ENCODE results near the gene SLC17A5. TPM values are rescaled to one million over a fixed set of nuclear protein-coding genes. Genes with fewer than 3 reads are reported as not detected.
"Not testable (repeated sequence)": the region's sequence is repeated elsewhere in the genome, so short reads cannot be mapped to it uniquely, and the experiment has no call there.

SLC17A5 gene
- total and polyA plus RNA-seq, 12 donors: 1.5 to 20.3 (median 12.8) TPM

DNA sequence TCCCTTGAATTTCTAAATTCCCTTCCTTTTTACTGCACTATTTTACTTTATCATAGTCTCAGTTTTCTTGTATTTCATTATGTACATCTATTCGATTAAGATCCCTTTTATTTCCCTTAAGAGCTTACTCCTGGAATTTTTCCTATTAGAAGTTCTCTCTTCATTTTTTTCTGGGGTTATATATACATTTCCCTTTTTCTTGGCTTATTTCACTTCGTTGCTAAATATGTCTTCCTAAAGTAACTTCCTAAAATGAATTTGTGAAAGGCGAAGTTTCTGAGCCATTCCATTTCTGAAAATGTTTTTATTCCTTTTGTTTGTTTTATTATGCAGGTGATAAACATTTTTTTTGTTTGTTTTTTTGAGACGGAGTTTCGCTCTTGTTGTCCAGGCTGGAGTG, 36.3 kb upstream of the SLC17A5 start:
- DNase-seq: no peak
- H3K36me3 ChIP-seq (replicated peaks in 1 of 2): no peaks in the 10 kb centered on the region
- H3K9me3 ChIP-seq (replicated peaks in 1 of 3): no peaks in the 10 kb centered on the region
- H3K4me3 ChIP-seq: no peak overlapping the region
- no peak overlapping the region for H3K27ac ChIP-seq
- intact Hi-C loops (cut with DNase I): no loop called here
- no peaks in the 10 kb centered on the region for H3K4me1 ChIP-seq (replicated peaks in 1 of 2)
- H3K27me3 ChIP-seq: no peaks in the 10 kb centered on the region
- WGBS, 4 donors: 68 to 81% (median 71%) methylated on average over 5 of the region's 5 CpGs
- TF ChIP-seq, protein P1, sequence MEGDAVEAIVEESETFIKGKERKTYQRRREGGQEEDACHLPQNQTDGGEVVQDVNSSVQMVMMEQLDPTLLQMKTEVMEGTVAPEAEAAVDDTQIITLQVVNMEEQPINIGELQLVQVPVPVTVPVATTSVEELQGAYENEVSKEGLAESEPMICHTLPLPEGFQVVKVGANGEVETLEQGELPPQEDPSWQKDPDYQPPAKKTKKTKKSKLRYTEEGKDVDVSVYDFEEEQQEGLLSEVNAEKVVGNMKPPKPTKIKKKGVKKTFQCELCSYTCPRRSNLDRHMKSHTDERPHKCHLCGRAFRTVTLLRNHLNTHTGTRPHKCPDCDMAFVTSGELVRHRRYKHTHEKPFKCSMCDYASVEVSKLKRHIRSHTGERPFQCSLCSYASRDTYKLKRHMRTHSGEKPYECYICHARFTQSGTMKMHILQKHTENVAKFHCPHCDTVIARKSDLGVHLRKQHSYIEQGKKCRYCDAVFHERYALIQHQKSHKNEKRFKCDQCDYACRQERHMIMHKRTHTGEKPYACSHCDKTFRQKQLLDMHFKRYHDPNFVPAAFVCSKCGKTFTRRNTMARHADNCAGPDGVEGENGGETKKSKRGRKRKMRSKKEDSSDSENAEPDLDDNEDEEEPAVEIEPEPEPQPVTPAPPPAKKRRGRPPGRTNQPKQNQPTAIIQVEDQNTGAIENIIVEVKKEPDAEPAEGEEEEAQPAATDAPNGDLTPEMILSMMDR (IDR thresholded peaks at IDR 0.05): no peak
- TF ChIP-seq POLR2A (IDR thresholded peaks at IDR 0.05): no peak

DNA sequence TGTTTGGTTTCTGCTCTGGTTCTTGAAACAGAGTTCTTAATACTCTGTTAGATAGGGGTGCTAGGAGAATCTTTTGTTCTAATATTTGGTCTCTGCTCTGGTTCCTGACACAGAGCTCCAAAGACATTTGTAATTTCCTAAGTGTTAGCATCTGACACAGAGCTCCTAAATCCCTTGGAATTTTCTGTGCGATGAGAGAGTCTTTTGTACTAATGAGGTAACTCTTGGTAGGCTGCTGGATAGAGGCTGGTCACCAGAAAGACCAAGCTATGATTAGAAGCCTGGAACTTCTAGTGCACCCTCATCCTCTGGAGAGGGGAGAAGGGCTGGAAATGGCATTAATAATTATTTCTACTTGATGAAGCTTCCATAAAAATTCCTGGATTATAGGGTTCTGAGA, 34.6 kb upstream of the SLC17A5 start:
- intact Hi-C loops (cut with DNase I): no loop called here
- no peak overlapping the region for H3K4me3 ChIP-seq
- WGBS, 4 donors: 56 to 83% (median 76%) methylated on average over 1 of the region's 1 CpG
- no peak overlapping the region for H3K27ac ChIP-seq
- DNase-seq: no peak
- H3K36me3 ChIP-seq (replicated peaks in 1 of 2): no peaks in the 10 kb centered on the region
- TF ChIP-seq POLR2A (IDR thresholded peaks at IDR 0.05): no peak
- TF ChIP-seq, protein P1 (IDR thresholded peaks at IDR 0.05): no peak
- no peaks in the 10 kb centered on the region for H3K4me1 ChIP-seq (replicated peaks in 1 of 2)
- H3K9me3 ChIP-seq (replicated peaks in 1 of 3): no peaks in the 10 kb centered on the region
- H3K27me3 ChIP-seq: no peaks in the 10 kb centered on the region

DNA sequence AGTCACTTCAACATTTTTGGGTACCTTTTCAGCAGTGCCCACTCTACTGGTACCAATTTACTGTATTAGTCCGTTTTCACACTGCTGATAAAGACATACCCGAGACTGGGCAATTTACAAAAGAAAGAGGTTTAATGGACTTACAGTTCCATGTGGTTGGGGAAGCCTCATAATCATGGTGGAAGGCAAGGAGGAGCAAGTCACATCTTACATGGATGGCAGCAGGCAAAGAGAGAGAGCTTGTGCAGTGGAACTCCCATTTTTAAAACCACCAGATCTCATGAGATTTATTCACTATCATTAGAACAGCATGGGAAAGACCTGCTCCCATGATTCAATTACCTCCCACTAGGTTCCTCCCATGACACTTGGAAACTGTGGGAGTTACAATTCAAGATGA, 29.8 kb upstream of the SLC17A5 start:
- 52 to 77% (median 66%) methylated on average over 2 of the region's 2 CpGs for WGBS, 4 donors
- H3K36me3 ChIP-seq (replicated peaks in 1 of 2); H3K4me1 ChIP-seq (replicated peaks in 1 of 2); H3K27ac ChIP-seq; H3K27me3 ChIP-seq; DNase-seq; H3K4me3 ChIP-seq; H3K9me3 ChIP-seq (replicated peaks in 1 of 3); intact Hi-C loops (cut with DNase I): not testable (repeated sequence)

DNA sequence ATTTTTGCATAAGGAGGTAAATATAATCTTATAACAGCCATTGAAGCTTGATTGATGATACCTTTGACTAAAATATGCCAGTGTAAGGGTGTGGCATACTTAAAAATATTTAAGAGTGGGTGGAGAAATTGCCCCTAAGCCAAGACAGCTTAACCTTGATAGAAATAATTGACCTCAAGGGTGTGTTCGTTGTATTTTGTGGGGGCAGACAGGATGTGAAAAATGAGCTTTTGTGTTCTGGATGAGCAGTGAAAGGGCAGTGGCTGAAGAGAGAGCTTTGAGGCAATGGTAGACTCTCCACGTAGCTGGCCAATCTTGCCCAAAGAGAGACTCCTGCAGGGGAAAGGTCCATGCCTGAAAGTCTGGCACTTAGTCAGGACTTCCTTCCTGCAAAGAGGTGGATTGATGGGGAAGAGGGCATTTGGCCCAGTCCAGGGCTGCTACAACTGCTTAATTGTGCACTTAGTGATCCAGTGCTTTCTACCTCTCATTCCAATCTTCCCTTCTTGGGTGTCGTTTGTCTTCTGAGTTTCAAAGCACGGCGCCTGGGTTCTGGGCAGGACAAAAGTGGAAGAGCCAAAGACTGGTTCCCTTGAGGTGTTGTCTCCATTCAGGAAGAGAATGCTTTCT, 26.6 kb upstream of the SLC17A5 start:
- Histone ChIP-seq H3K27ac (no peak overlapping the region), H3K4me1 (replicated peaks in 1 of 2) (no peaks in the 10 kb centered on the region), H3K9me3 (replicated peaks in 1 of 3) (no peaks in the 10 kb centered on the region), H3K36me3 (replicated peaks in 1 of 2) (no peaks in the 10 kb centered on the region), H3K4me3 (no peak overlapping the region), H3K27me3 (no peaks in the 10 kb centered on the region)
- DNase-seq: no peak
- TF ChIP-seq POLR2A (IDR thresholded peaks at IDR 0.05): no peak
- TF ChIP-seq, protein P1 (IDR thresholded peaks at IDR 0.05): no peak
- intact Hi-C loops (cut with DNase I): no loop called here
- 47 to 65% (median 50%) methylated on average over 5 of the region's 5 CpGs for WGBS, 4 donors

DNA sequence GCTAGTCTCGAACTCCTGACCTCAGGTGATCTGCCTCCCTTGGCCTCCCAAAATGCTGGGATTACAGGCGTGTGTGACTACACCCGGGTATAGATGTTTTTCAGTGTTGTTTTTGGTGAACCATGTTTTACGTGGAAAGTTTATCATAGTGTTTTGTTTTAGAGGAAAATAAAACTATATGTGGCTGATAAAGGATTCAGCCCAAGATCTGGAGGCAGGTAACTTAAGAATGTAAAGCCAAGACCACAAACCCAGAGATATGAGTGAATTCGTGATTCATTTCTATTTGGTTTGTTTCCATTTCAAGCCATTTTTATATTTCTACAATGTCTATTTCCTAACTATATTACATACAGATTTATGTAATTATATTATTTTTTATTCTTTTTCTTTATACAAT, 26.1 kb upstream of the SLC17A5 start:
- not testable (repeated sequence) for H3K27me3 ChIP-seq; H3K36me3 ChIP-seq (replicated peaks in 1 of 2); H3K4me3 ChIP-seq; H3K9me3 ChIP-seq (replicated peaks in 1 of 3); H3K27ac ChIP-seq; H3K4me1 ChIP-seq (replicated peaks in 1 of 2); DNase-seq
- WGBS, 4 donors: 71 to 80% (median 74%) methylated on average over 5 of the region's 5 CpGs
- intact Hi-C loops (cut with DNase I): loop anchor here in 1 of 2 donors (5.0 kb wide), 1 partner anchor 52 kb away; no protein-coding TSS in a partner anchor

Measured in adrenal gland (tissue), 12 donors.